ENCODE results near the gene C11orf65.
"Not testable (repeated sequence)": the region's sequence is repeated elsewhere in the genome, so short reads cannot be mapped to it uniquely, and the experiment has no call there.

Gene C11orf65

GRCh38 chr11:108472681-108473080 lies 5.4 kb upstream of the C11orf65 start:
- no peak for DNase-seq (ENCODE audit: low spot score)

GRCh38 chr11:108468478-108468864 lies 1.1 kb upstream of the C11orf65 start:
- no peak for DNase-seq (ENCODE audit: low spot score)

- DNase-seq (ENCODE audit: low spot score): no peak
Observed at GRCh38 chr11:108466405-108466804, 924 bp downstream of the C11orf65 start.

GRCh38 chr11:108453207-108453835 lies 14.0 kb downstream of the C11orf65 start:
- no peak for DNase-seq (ENCODE audit: low spot score)

- DNase-seq (ENCODE audit: low spot score): not testable (repeated sequence)
Observed at GRCh38 chr11:108441445-108441844, 25.9 kb downstream of the C11orf65 start.

GRCh38 chr11:108436594-108436993 lies 30.7 kb downstream of the C11orf65 start:
- no peak for DNase-seq (ENCODE audit: low spot score)

- no peak for DNase-seq (ENCODE audit: low spot score)
Observed at GRCh38 chr11:108435066-108435465, 32.3 kb downstream of the C11orf65 start.

GRCh38 chr11:108432783-108433182 lies 34.5 kb downstream of the C11orf65 start:
- DNase-seq (ENCODE audit: low spot score): no peak

GRCh38 chr11:108431997-108432396 lies 35.3 kb downstream of the C11orf65 start:
- DNase-seq (ENCODE audit: low spot score): no peak

- DNase-seq (ENCODE audit: low spot score): no peak
Observed at GRCh38 chr11:108431370-108431769, 36.0 kb downstream of the C11orf65 start.

GRCh38 chr11:108417551-108417950 lies 49.8 kb downstream of the C11orf65 start:
- DNase-seq (ENCODE audit: low spot score): not testable (repeated sequence)

GRCh38 chr11:108414958-108415357 lies 52.4 kb downstream of the C11orf65 start:
- no peak for DNase-seq (ENCODE audit: low spot score)

- no peak for DNase-seq (ENCODE audit: low spot score)
Observed at GRCh38 chr11:108405706-108406105, 61.6 kb downstream of the C11orf65 start.

GRCh38 chr11:108403052-108403451 lies 64.3 kb downstream of the C11orf65 start:
- no peak for DNase-seq (ENCODE audit: low spot score)

GRCh38 chr11:108402241-108402640 lies 65.1 kb downstream of the C11orf65 start:
- no peak for DNase-seq (ENCODE audit: low spot score)

- DNase-seq (ENCODE audit: low spot score): no peak
Observed at GRCh38 chr11:108398439-108398838, 68.9 kb downstream of the C11orf65 start.

GRCh38 chr11:108396672-108397071 lies 70.7 kb downstream of the C11orf65 start:
- not testable (repeated sequence) for DNase-seq (ENCODE audit: low spot score)

- DNase-seq (ENCODE audit: low spot score): no peak
Observed at GRCh38 chr11:108394744-108395284, 72.5 kb downstream of the C11orf65 start.

GRCh38 chr11:108393046-108393445 lies 74.3 kb downstream of the C11orf65 start:
- no peak for DNase-seq (ENCODE audit: low spot score)

GRCh38 chr11:108392353-108392752 lies 75.0 kb downstream of the C11orf65 start:
- no peak for DNase-seq (ENCODE audit: low spot score)

- no peak for DNase-seq (ENCODE audit: low spot score)
Observed at GRCh38 chr11:108388576-108388975, 78.8 kb downstream of the C11orf65 start.

GRCh38 chr11:108373505-108373904 lies 93.8 kb downstream of the C11orf65 start:
- DNase-seq (ENCODE audit: low spot score): not testable (repeated sequence)

GRCh38 chr11:108370990-108371389 lies 96.3 kb downstream of the C11orf65 start:
- DNase-seq (ENCODE audit: low spot score): no peak

GRCh38 chr11:108370315-108370714 lies 97.0 kb downstream of the C11orf65 start:
- no peak for DNase-seq (ENCODE audit: low spot score)
